B cell (primary cell): ENCODE results near the gene TP53TG5. TPM values are rescaled to one million over a fixed set of nuclear protein-coding genes. Genes with fewer than 3 reads are reported as not detected.
"Not testable (repeated sequence)": the region's sequence is repeated elsewhere in the genome, so short reads cannot be mapped to it uniquely, and the experiment has no call there.

Experiments
- ATAC-seq: fragments of 200-7000 bp; cut with Tn5 transposase; one replicate; pipeline ENCODE4 v1.10.0; 2021; ENCODE audit warnings: low read depth, mild to moderate bottlenecking, moderate number of reproducible peaks, moderate library complexity
- CTCF ChIA-PET: fragments of 350-600 bp; sonication (Branson Sonifier 250); formaldehyde crosslinking; loops from one replicate; lab custom pipeline; 2021; ENCODE audit warnings: antibody characterized with exemption, inconsistent platforms; lab: Charles Lee
- POLR2A ChIA-PET: fragments of 350-600 bp; sonication (Branson Sonifier 250); formaldehyde crosslinking; loops from one replicate; lab custom pipeline; 2021; ENCODE audit warnings: antibody characterized with exemption; lab: Charles Lee
- DNase-seq: peaks from one replicate; pipeline ENCODE4 v3.0.0; 2013
- H2AFZ ChIP-seq: 2 replicates; pipeline ENCODE4 v1.6.1; 2012; ENCODE audit warnings: mild to moderate bottlenecking, low read depth, low read length; ENCODE audit not compliant: insufficient read depth, poor library complexity, severe bottlenecking
- H3K27ac ChIP-seq, 2 donors: 1 replicate in 1 of 2; 2 replicates in 1 of 2; pipeline ENCODE4 v1.5.1; 2012 to 2013; ENCODE audit warnings: low read length in 2 of 2, mild to moderate bottlenecking in 2 of 2, moderate library complexity in 1 of 2
- H3K27me3 ChIP-seq, 4 experiments: fragments of 200-600 bp in 1 of 4; sonication (generic) in 1 of 4; replicated peaks in 1 of 4; 1 replicate in 2 of 4; 2 replicates in 2 of 4; pipeline versions ENCODE4 v1.6.1 to v1.7.0; 2013 to 2016; ENCODE audit warnings: low read length in 3 of 4, mild to moderate bottlenecking in 2 of 4, mixed read lengths in 1 of 4, moderate library complexity in 1 of 4; ENCODE audit not compliant: insufficient read depth in 4 of 4, control insufficient read depth in 3 of 4; ENCODE audit errors: control extremely low read depth in 1 of 4
- H3K36me3 ChIP-seq, 2 experiments: replicated peaks in 1 of 2; 1 replicate in 1 of 2; 2 replicates in 1 of 2; pipeline versions ENCODE4 v1.6.1 to v1.7.1; 2013; ENCODE audit warnings: low read length in 1 of 2; ENCODE audit not compliant: insufficient read depth in 2 of 2, control insufficient read depth in 1 of 2; ENCODE audit errors: control extremely low read depth in 1 of 2, extremely low read depth in 1 of 2
- H3K4me1 ChIP-seq, 2 donors: fragments of 200-600 bp in 1 of 2; sonication (generic) in 1 of 2; 1 replicate in 1 of 2; 2 replicates in 1 of 2; pipeline versions ENCODE4 v1.5.1 to v1.6.1; 2013 to 2017; ENCODE audit warnings: low read length in 2 of 2; ENCODE audit not compliant: control insufficient read depth in 2 of 2, insufficient read depth in 2 of 2
- H3K4me2 ChIP-seq: replicated peaks from 2 replicates; pipeline ENCODE3; 2012; ENCODE audit warnings: mild to moderate bottlenecking, low read depth, low read length; ENCODE audit not compliant: poor library complexity, severe bottlenecking
- H3K4me3 ChIP-seq, 5 experiments: fragments of 200-600 bp in 1 of 5; sonication (generic) in 1 of 5; 1 replicate in 3 of 5; 2 replicates in 2 of 5; pipeline versions ENCODE4 v1.5.1 to v1.7.0; 2011 to 2016; ENCODE audit warnings: low read length in 4 of 5, mild to moderate bottlenecking in 4 of 5, low read depth in 2 of 5, control low read depth in 1 of 5, moderate library complexity in 1 of 5; ENCODE audit not compliant: insufficient read depth in 1 of 5; ENCODE audit errors: control extremely low read depth in 1 of 5, extremely low read depth in 1 of 5
- H3K79me2 ChIP-seq: fragments of 200-600 bp; sonication (generic); one replicate; pipeline ENCODE4 v1.6.0; 2016; ENCODE audit warnings: low read length; ENCODE audit not compliant: control insufficient read depth, insufficient read depth
- H3K9ac ChIP-seq: fragments of 200-600 bp; sonication (generic); 2 replicates; pipeline ENCODE4 v1.6.1; 2017; ENCODE audit warnings: mild to moderate bottlenecking, low read length, moderate library complexity
- H3K9me3 ChIP-seq, 3 donors: one replicate each; pipeline versions ENCODE4 v1.6.1 to v1.7.1; 2013; ENCODE audit warnings: low read length in 2 of 3; ENCODE audit not compliant: control insufficient read depth in 2 of 3, insufficient read depth in 1 of 3; ENCODE audit errors: control extremely low read depth in 1 of 3
- H4K20me1 ChIP-seq: 2 replicates; pipeline ENCODE4 v1.6.0; 2012; ENCODE audit warnings: mild to moderate bottlenecking, low read length; ENCODE audit not compliant: insufficient read depth, control insufficient read depth, poor library complexity, severe bottlenecking
- H3K27ac Mint-ChIP-seq: one replicate; pipeline ENCODE4 v1.8.0; 2021; ENCODE audit warnings: mixed read lengths
- H3K27me3 Mint-ChIP-seq: one replicate; pipeline ENCODE4 v1.8.0; 2021; ENCODE audit warnings: mixed read lengths
- H3K4me1 Mint-ChIP-seq: one replicate; pipeline ENCODE4 v1.8.0; 2021; ENCODE audit warnings: mixed read lengths
- H3K4me3 Mint-ChIP-seq: one replicate; pipeline ENCODE4 v1.8.0; 2021; ENCODE audit warnings: mixed read lengths
- H3K9me3 Mint-ChIP-seq: one replicate; pipeline ENCODE4 v1.8.0; 2022; ENCODE audit warnings: mixed read lengths; ENCODE audit not compliant: insufficient read depth
- CTCF ChIP-seq: fragments of 200-600 bp; IDR thresholded peaks from one replicate; pipeline ENCODE4 v1.8.0; 2022; ENCODE audit warnings: antibody characterized with exemption, mild to moderate bottlenecking
- EZH2 ChIP-seq: IDR thresholded peaks from 2 replicates; pipeline ENCODE4 v1.6.1; 2012; ENCODE audit warnings: borderline replicate concordance, low read depth, mild to moderate bottlenecking, moderate library complexity, low read length; ENCODE audit not compliant: insufficient read depth, poor library complexity, severe bottlenecking
- WGBS: methylation state at CpG from one replicate; pipeline ENCODE4 v1.1.5; 2013; ENCODE audit warnings: missing lambda C conversion rate; ENCODE audit not compliant: insufficient coverage; 5-methylcytosine and 5-hydroxymethylcytosine counted together
- intact Hi-C: fragments of 100-400 bp; cut with micrococcal nuclease; formaldehyde crosslinking; loops from one replicate; pipeline ENCODE4 v1.10.0; 2022
- polyA plus RNA-seq: library from polyadenylated mRNA; depleted of rRNA; stranded (reverse); fragments of >200 nt; gene quantifications from 2 replicates; pipeline ENCODE4 v1.2.3, GENCODE V29; 2012
- total RNA-seq, 2 donors: library from RNA; stranded (reverse); fragments of 120-200 nt in 1 of 2; gene quantifications; 1 replicate in 1 of 2; 2 replicates in 1 of 2; pipeline versions ENCODE4 v1.2.3 to v1.2.4, GENCODE V29; 2013 to 2022

TP53TG5 gene
- total and polyA plus RNA-seq, 2 donors (not counting 1 experiment from before 2014, with no cell fraction given): not detected

GRCh38 chr20:45352729-45353128, 25.4 kb downstream of the TP53TG5 start:
- Histone ChIP-seq H3K27ac (no peak overlapping the region), H3K4me3 (no peak overlapping the region), H3K4me1 (peaks cover 7 to 8% of the 10 kb centered on the region in 2 donors), H3K79me2 (no peaks in the 10 kb centered on the region), H3K9ac (no peak overlapping the region), H3K27me3 (peaks cover 0 to 11% (median 2%) of the 10 kb centered on the region in 4 experiments), H2AFZ (no peak overlapping the region), H4K20me1 (no peaks in the 10 kb centered on the region), H3K4me2 (no peak overlapping the region), H3K9me3 (peaks cover 0 to 2% (median 0%) of the 10 kb centered on the region in 3 donors), H3K36me3 (no peaks in the 10 kb centered on the region)
- Mint-ChIP-seq H3K27ac (no peak overlapping the region), H3K9me3 (no peaks in the 10 kb centered on the region), H3K4me1 (peaks cover 7% of the 10 kb centered on the region), H3K4me3 (no peak overlapping the region), H3K27me3 (no peaks in the 10 kb centered on the region)
- no peak for DNase-seq
- ChIA-PET POLR2A (no interaction called here), CTCF (interaction anchor here (1.9 to 3.7 kb wide), 2 partner anchors 84 to 97 kb away, joined by 7 to 13 read pairs; no protein-coding TSS in a partner anchor)
- intact Hi-C loops: no loop called here
- WGBS: no CpG with 5 or more reads among the region's 3 CpGs
- TF ChIP-seq EZH2 (no peak), CTCF (no peak)
- no peak for ATAC-seq

GRCh38 chr20:45350795-45351194, 27.3 kb downstream of the TP53TG5 start:
- H2AFZ ChIP-seq, H3K4me3 Mint-ChIP-seq, H3K27ac Mint-ChIP-seq, H3K27ac ChIP-seq, H3K4me2 ChIP-seq, intact Hi-C loops, H3K9me3 ChIP-seq, ATAC-seq, H3K36me3 ChIP-seq, H3K9ac ChIP-seq, POLR2A ChIA-PET, H3K9me3 Mint-ChIP-seq, H3K79me2 ChIP-seq, DNase-seq, H3K4me3 ChIP-seq, H4K20me1 ChIP-seq: not testable (repeated sequence)
- Mint-ChIP-seq H3K4me1 (peaks cover 10% of the 10 kb centered on the region), H3K27me3 (peaks cover 16% of the 10 kb centered on the region)
- H3K4me1 ChIP-seq: peaks cover 21 to 23% of the 10 kb centered on the region in 2 donors
- WGBS: 96% methylated on average over 7 of the region's 10 CpGs
- CTCF ChIA-PET: interaction anchor here (3.7 kb wide), 1 partner anchor 86 kb away, joined by 13 read pairs; no protein-coding TSS in a partner anchor
- peaks cover 0 to 30% (median 6%) of the 10 kb centered on the region in 4 experiments for H3K27me3 ChIP-seq
